Hepatic stellate cell (primary cell): ENCODE results near the gene MAMLD1.

ENCODE experiments used
- DNase-seq: peaks from one replicate; pipeline ENCODE4 v3.0.0; 2011; ENCODE audit warnings: low spot score

MAMLD1 gene

DNA sequence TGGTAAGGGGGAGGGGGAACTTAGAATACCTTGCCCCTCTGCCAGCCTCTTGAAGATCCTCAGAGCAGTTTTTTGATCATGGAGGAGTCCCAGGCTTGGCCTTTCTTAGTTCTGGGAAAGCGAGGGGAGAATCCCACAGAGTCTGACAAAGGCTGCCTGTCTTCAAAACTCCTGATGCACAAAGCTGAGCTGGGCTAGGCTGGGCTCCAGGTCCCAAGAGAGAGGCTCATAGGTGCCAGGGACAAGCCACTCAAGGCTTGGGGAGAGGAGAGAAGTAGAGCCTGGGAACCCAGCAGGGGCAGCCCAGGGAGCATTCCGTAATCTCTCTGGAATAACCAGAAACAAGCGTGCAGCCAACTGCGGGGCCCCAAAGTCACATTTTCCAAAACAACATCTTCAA is 168.3 kb downstream of the MAMLD1 start:
- no peak for DNase-seq

DNA sequence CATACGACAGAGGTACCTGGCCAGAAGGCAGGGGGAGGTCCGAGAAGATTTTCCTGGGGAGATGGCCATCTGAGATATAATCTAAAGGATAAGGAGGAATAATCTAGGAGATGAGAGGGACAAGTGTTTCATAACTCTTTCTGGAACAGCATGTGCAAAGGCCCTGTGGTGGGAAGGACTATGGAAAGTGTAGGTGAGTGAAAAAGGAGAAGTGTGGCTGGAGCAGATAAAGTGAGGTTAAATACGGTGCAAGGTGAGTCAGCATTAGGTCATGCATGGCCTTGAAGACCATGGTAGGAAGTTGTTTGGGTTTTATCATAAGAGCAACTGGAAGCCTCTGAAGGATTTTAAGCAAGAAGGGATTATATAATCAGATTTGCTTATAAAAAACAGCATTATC is 170.7 kb downstream of the MAMLD1 start:
- DNase-seq = no peak

- DNase-seq = no peak
Measured at GRCh38 chrX:150536455-150537116, 173.5 kb downstream of the MAMLD1 start.

DNA sequence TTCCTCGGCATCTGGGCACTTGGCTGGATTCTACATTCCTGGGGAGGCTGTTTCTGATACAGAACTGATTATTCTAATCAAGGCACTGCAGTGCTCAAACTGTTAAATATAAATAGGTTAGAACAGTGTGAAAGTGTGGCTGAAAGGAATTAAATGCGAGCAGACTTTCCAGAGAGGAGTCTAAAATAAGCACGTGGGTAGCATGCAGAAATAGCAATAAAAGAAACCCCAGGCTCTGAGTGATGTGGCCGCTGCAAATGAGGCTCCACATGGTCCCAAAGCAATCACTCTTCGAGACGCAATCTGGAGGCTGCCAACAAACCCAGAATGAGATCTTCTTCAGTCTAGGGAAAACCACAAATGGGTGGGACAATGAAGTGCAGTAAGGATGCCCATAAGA is 174.7 kb downstream of the MAMLD1 start:
- DNase-seq = no peak

- no peak for DNase-seq
Measured at GRCh38 chrX:150540965-150541364, 177.8 kb downstream of the MAMLD1 start.

DNA sequence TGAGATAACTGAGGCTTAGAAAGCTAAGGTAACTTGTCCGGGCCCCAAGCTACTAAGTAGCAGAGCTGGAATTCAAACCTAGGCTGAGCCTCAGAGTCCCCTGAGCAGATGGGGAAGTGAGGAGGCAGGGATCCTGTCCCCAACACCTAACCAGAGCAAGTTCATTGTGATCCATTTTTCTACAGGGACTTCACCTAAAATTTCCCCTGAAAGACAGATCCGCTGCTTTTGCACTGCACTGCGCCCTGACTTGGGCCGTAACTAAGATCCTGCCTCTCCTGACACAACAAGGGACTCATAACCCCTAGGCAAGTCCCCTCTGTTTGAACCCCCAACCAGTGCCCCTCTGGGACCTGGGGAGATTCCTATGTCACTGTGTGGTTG is 179.7 kb downstream of the MAMLD1 start:
- DNase-seq = no peak

DNA sequence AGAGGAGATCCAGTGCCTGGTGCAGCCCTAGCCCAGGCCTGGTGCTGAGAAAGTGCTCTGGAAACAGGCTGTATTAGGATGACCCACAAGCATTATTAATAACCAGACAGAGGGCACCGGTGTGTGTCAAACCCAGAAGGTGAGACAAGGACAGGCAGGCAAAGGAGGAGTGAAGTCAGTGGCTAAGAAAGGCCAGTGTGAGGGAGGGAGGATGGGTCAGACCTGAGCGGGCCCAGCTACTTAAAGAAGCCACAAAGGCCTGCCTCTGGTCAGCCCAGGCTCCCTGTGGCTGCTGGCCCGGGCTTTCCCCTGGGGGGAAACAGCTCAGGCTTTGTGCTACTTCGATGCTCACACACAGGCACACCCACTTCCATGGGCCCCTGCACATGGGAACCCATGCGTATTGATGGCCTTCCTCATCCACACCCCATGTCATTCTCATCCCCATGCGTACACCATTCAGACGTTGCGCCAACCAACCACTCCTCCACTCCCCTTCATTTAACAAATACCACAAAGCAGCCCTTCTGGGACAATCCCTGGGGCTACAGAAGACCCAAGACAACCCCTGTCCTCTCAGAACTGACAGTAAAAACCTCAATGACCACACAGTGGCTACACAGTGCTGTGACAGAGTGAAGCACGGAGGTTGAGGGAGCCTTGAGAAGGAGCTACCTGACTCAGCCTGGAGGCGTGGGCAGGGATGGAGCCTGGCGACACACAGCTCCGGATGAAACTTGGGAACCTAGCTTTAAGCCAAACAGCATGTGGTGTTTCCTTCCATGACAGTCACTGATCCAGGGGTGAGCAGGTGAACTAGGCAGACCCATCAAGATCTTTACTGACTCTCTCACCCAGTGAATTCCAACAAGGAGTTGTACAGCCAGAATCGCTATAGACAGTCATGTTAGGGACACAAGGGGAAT is 180.4 kb downstream of the MAMLD1 start:
- DNase-seq = no peak

GRCh38 chrX:150544222-150544787 is 181.2 kb downstream of the MAMLD1 start:
- DNase-seq = peak; percentile 17

DNA sequence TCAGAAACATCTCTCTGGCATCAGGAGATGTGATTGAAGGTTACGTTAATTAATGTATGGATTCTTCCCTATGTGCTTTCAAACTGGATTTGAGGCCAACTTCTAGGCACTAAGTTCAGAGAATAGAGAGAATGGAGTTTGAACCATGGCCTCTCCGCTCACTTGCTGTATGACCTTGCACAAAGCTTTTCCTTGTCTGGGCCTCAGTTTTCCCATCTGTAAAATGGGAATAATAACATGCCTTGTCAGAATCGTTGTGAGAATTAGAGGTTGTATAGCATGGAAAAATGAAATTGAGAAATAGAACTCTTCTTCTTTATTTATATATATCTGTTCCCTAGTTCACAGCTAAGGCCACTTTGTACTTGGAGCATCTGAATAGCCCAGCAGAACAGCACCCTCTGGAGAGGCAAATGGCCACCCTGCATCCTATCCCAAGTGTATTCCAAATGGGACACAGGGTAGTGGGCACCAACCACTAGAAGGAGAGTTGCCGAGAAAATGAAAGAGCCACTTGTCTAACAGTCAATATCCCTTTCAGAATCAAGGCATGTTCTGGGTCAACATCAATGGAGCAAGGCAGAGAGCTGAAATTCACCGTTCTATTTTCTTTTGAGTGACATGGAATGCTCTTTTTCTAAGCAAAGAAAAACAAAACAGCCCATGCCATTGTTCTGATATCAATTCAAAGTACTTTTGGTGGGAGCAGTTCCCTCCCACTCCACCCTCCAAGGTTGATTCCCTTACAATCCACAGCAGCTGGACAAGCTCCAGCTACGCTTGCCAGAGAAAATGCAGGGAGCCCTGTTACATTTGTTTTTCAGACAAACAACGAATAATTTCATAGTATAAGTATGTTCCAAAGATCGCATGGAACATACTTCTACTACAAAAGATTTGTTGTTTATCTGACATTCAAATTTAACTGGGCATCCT is 182.0 kb downstream of the MAMLD1 start:
- DNase-seq = no peak

DNA sequence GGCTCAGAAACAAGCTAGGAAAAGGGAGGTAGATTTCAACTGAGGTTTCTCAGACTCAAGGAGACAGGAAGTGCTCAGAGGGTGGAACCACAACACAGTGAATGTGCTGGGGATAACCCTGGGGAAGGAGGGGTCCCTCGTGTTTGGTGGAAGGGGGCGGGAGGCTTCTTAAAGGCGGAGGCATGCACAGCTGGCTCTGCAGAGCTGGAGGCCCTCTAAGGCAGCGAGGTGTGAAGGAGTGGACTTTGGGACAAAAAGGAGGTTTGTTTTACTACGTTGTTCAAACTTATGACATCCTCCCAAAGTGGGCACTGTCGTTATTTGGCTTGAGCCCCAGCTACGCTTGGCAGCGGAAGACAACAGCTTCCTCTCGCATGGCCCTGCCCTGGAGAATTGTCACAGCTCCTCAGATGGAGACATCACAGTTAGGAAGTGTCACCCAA is 183.6 kb downstream of the MAMLD1 start:
- no peak for DNase-seq

DNA sequence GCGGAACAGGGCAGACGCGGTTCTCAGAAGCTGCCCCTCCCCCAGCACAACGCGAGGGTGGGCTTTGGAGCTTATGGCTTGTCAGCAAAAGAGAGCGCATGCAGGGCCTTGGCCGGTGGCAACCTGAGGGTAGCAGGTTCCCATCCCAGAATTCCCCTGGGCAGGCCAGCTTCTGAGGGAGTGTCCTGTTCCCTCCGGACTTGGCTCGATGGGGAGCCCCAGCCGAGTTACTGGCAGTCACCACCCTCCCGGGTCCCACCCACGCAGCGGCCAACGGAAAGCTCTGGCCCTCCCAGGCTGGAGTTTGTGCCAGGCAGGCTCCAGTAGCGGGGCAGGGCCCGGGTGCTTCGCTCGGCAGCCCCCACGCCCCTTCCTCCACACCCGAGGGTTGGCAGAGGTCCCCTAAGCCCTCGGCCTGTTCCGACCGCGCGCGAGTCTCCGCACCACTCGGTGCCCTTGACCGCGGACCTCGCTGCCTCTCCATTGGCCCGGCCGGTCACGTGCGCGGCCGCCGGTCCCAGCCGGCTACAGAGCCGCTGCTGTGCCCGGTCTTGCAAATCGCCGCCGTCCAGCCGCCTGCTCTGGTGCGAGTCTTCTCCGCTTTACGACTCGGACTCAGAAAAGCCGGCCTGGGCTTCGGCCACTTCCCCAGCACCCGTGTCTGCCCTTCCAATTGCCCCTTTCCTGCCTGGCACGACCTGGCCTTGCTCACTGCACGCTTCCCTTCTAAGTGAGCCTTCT is 184.4 kb downstream of the MAMLD1 start:
- peak; percentile 55 for DNase-seq

GRCh38 chrX:150548251-150548650 is 185.1 kb downstream of the MAMLD1 start:
- DNase-seq = no peak

DNA sequence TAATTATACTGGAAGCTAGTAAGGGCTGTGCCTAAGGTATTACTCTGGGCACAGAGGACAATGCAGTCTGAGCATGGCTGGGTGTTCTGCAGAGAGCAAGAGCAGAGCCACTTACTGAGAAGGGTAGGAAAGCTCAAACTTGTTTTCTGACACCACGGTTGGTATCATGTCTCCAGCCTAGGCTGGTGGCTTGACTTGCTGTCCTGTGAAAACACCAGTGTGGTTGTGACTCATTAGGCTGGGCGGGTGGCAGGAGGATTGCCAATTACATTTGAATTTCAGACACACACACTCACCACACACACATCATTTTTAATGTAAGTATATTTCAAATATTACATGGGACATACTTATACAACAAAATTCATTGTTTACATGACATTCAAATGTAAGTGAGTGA is 185.6 kb downstream of the MAMLD1 start:
- DNase-seq = peak; percentile 25

DNA sequence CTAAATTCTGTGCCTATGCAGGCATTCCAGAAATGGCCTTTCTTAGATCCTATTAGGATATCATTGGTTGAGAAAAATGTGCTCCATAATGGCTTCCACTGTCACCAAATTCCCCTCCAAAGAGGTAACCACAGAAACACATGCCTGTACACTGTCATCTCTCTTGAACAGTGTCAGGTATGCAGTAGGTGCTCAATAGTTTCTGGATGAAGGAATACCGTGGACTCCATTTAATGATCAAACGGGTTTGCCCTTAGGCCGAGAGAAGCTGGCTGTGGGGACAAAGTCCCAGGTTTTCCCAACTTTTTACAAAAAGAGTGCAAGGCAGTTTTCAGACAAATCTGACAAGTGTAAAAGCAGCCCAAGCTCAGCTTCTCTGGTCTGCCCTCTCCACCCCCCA is 188.8 kb downstream of the MAMLD1 start:
- DNase-seq = no peak

DNA sequence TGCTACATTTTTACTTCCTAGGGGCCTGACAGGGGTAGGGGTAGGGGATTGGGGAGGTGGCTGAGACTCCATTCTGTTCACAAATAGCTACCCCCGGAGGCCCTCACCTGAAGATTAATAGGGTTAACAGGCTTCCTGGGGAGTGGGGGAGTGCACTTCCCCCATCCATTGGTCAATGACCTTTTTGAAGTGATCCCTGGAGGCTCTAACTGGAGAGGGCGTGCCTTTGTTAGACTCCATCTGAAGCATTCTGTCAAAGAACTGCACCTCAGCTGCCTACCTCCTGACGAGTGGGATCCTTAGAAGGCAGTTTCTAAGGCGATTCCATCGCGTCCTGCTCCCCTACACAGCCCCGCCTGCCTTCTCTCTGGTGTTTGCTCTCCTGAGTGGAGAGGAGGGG is 195.3 kb downstream of the MAMLD1 start:
- no peak for DNase-seq
